ENCODE data around the gene IGLON5. TPM values are rescaled to one million over a fixed set of nuclear protein-coding genes. Genes with fewer than 3 reads are reported as not detected.

The IGLON5 gene
- total RNA-seq, 1 experiment from 2014 or later, result not detected

- no peaks in the 10 kb centered on the region for H3K9me3 ChIP-seq
- no peak overlapping the region for H3K4me3 Mint-ChIP-seq (ENCODE audit: unreplicated experiment)
- H3K36me3 Mint-ChIP-seq (ENCODE audit: insufficient read depth, unreplicated experiment), result peaks cover 20% of the 10 kb centered on the region
- no peaks in the 10 kb centered on the region for H3K27me3 Mint-ChIP-seq (ENCODE audit: insufficient read depth, unreplicated experiment)
- intact Hi-C loops (cut with micrococcal nuclease; ENCODE audit: unreplicated experiment), result no loop called here
- no peak overlapping the region for H3K27ac Mint-ChIP-seq (ENCODE audit: unreplicated experiment)
- peaks cover 15% of the 10 kb centered on the region for H3K4me1 Mint-ChIP-seq (ENCODE audit: low read depth, unreplicated experiment)
- no peak for TF ChIP-seq CTCF (IDR thresholded peaks at IDR 0.05; ENCODE audit: insufficient read depth in 1 of 2, low read depth in 1 of 2, low read length in 1 of 2, severe bottlenecking in 1 of 2, unreplicated experiment in 1 of 2)
- POLR2A ChIA-PET, result no interaction called here
- no peak overlapping the region for H3K4me3 ChIP-seq (ENCODE audit: low read depth, low read length)
- no peaks in the 10 kb centered on the region for H3K27me3 ChIP-seq (replicated peaks; ENCODE audit: control insufficient read depth, insufficient read depth, low read length)
- H3K9me3 Mint-ChIP-seq (ENCODE audit: unreplicated experiment), result no peaks in the 10 kb centered on the region
- CTCF ChIA-PET, result interaction anchor here (0.6 kb wide), 1 partner anchor 30 kb away, joined by 4 read pairs; no protein-coding TSS in a partner anchor
- DNase-seq, result no peak
- H3K36me3 ChIP-seq (ENCODE audit: control insufficient read depth, insufficient read depth, low read length), result no peaks in the 10 kb centered on the region
- BruUV-seq (replicated peaks), result no TSS peak
- H3K4me1 ChIP-seq, result peaks cover 17% of the 10 kb centered on the region
Measured at GRCh38 chr19:51337141-51337860, 25.9 kb downstream of the IGLON5 start.

- H3K27ac Mint-ChIP-seq (ENCODE audit: unreplicated experiment), result no peak overlapping the region
- H3K4me3 Mint-ChIP-seq (ENCODE audit: unreplicated experiment), result peak overlapping the region; percentile 86
- no TSS peak for BruUV-seq (replicated peaks)
- ChIA-PET CTCF (no interaction called here), POLR2A (no interaction called here)
- no peaks in the 10 kb centered on the region for H3K9me3 ChIP-seq
- no peaks in the 10 kb centered on the region for H3K9me3 Mint-ChIP-seq (ENCODE audit: unreplicated experiment)
- no peaks in the 10 kb centered on the region for H3K27me3 ChIP-seq (replicated peaks; ENCODE audit: control insufficient read depth, insufficient read depth, low read length)
- H3K4me1 ChIP-seq, result peaks cover 24% of the 10 kb centered on the region
- no peak for TF ChIP-seq CTCF (IDR thresholded peaks at IDR 0.05; ENCODE audit: insufficient read depth in 1 of 2, low read depth in 1 of 2, low read length in 1 of 2, severe bottlenecking in 1 of 2, unreplicated experiment in 1 of 2)
- H3K36me3 ChIP-seq (ENCODE audit: control insufficient read depth, insufficient read depth, low read length), result no peaks in the 10 kb centered on the region
- no peaks in the 10 kb centered on the region for H3K27me3 Mint-ChIP-seq (ENCODE audit: insufficient read depth, unreplicated experiment)
- H3K4me3 ChIP-seq (ENCODE audit: low read depth, low read length), result no peak overlapping the region; the same call in 1 of the 2 replicates
- DNase-seq, result no peak
- H3K4me1 Mint-ChIP-seq (ENCODE audit: low read depth, unreplicated experiment), result peaks cover 22% of the 10 kb centered on the region
- H3K36me3 Mint-ChIP-seq (ENCODE audit: insufficient read depth, unreplicated experiment), result peaks cover 24% of the 10 kb centered on the region
- intact Hi-C loops (cut with micrococcal nuclease; ENCODE audit: unreplicated experiment), result loop anchor here (2.0 kb wide), 1 partner anchor 319 kb away; no protein-coding TSS in a partner anchor
Measured at GRCh38 chr19:51337861-51338562, 26.6 kb downstream of the IGLON5 start.

GRCh38 chr19:51338563-51339312, 27.3 kb downstream of the IGLON5 start:
- BruUV-seq (replicated peaks), result TSS peak; percentile 33
- peak; percentile 89 to 92 for DNase-seq
- ChIA-PET CTCF (interaction anchor here (1.0 to 3.9 kb wide), 8 partner anchors 16 to 56 kb away, joined by 3 to 46 read pairs (median 14); partner anchors contain the start of gene ETFB), POLR2A (interaction anchor here (1.2 to 2.2 kb wide), 2 partner anchors 24 to 29 kb away, joined by 24 to 67 read pairs; no protein-coding TSS in a partner anchor)
- Mint-ChIP-seq H3K4me3 (ENCODE audit: unreplicated experiment) (peak overlapping the region; percentile 86), H3K9me3 (ENCODE audit: unreplicated experiment) (no peaks in the 10 kb centered on the region), H3K27ac (ENCODE audit: unreplicated experiment) (peak overlapping the region; percentile 90), H3K4me1 (ENCODE audit: low read depth, unreplicated experiment) (peaks cover 25% of the 10 kb centered on the region), H3K27me3 (ENCODE audit: insufficient read depth, unreplicated experiment) (no peaks in the 10 kb centered on the region), H3K36me3 (ENCODE audit: insufficient read depth, unreplicated experiment) (peaks cover 24% of the 10 kb centered on the region)
- TF ChIP-seq CTCF (IDR thresholded peaks at IDR 0.05; ENCODE audit: insufficient read depth in 1 of 2, low read depth in 1 of 2, low read length in 1 of 2, severe bottlenecking in 1 of 2, unreplicated experiment in 1 of 2), result peak; percentile 92 to 94
- Histone ChIP-seq H3K9me3 (no peaks in the 10 kb centered on the region), H3K4me1 (peaks cover 26% of the 10 kb centered on the region), H3K4me3 (ENCODE audit: low read depth, low read length) (peak overlapping the region; percentile 78), H3K36me3 (ENCODE audit: control insufficient read depth, insufficient read depth, low read length) (no peaks in the 10 kb centered on the region), H3K27me3 (replicated peaks; ENCODE audit: control insufficient read depth, insufficient read depth, low read length) (no peaks in the 10 kb centered on the region)
- intact Hi-C loops (cut with micrococcal nuclease; ENCODE audit: unreplicated experiment), result loop anchor here (1.0 to 2.0 kb wide), 5 partner anchors 16 to 318 kb away; no protein-coding TSS in a partner anchor

Measured in Caco-2 (cell line).